Measurements from ENCODE around the gene ANKRD11.
"Not testable (repeated sequence)": the region's sequence is repeated elsewhere in the genome, so short reads cannot be mapped to it uniquely, and the experiment has no call there.

Gene ANKRD11

GRCh38 chr16:89363621-89364393 is 126.6 kb downstream of the ANKRD11 start:
- DNase-seq (ENCODE audit: low read depth): no peak

GRCh38 chr16:89362540-89363223 is 127.7 kb downstream of the ANKRD11 start:
- not testable (repeated sequence) for DNase-seq (ENCODE audit: low read depth)

- no peak for DNase-seq (ENCODE audit: low read depth)
Measured at GRCh38 chr16:89361751-89362539, 128.4 kb downstream of the ANKRD11 start.

- DNase-seq (ENCODE audit: low read depth): peak; percentile 63
Measured at GRCh38 chr16:89360760-89361435, 129.5 kb downstream of the ANKRD11 start.

DNA sequence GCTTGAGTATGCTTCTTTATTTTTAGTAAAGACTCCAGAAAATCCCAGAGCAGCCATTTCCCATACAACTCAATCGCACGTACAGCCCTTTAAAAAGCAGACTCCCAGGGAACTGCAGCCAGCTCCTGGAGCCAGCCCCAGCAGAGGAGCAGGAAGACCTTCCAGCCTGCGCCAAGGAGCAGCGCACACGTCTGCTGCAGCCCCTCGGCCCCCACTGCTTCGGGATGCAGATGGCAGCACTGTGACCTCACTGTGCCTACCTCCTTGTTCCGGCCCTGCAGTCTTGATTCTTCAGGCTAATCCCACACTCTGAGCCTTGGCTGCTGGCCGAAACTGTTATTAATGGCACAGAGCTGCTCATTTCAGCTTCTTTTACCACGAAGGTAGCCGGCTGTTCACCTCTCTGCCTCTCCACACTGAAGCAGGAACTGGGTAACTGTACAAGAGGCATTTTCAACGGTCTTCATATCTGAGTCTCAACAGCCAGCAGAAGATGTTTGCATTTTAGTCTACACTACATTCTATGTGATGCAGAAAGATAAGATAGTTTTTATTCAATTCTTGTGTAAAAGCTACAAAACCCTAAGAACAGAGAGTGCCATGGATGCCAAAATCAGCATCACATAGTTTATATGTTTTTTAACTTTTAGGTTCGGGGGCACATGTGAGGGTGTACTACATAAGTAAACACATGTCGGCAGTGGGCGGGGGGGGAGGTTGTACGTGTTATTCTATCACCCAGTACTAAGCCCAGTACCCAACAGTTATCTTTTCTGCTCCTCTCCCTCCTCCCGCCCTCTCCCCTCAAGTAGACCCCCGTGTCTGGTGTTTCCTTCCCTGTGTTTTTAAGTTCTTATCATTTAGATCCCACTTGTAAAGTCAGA is 130.9 kb downstream of the ANKRD11 start:
- no peak for DNase-seq (ENCODE audit: low read depth)

DNA sequence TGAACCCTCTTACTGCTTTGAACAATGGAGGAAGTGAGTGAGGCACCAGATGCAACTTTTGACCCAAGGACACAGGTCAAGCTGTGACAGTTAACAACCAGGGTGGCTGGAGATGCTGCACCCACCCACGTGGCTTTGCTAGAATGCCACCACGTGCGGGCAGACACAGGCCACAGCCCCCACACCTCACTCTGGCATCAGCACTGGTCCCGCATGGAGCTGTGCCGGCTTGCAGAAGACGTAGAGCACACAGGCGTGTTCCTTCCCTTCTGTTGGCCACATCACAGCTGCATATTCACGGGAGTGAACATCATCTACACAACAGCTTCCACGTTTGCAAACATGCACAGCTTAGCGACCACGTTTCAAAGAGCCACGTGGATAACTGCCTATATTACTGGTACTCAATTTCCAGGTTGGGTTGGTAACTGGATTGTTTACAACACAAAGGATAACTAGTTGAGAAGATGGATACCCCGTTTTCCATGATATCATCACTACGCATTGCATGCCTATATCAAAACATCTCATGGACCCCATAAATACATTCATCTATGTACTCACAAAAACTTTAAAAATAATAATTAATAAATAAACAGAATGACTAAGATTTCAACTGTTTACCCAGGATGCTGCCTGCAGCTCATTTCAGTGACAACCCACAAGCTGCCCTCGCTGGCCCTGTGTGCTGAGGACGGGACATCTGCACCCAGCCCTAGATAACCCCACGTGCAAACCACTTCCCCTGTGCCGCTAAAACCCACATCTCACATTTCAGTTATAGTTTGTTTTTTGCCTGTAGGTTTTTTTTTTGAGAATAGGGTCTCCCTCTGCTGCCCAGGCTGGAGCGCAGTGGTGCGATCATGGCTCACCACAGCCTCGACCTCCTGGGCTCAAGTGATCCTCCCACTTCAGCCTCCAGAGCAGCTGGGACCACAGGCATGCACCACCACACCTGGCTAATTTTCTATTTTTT is 132.0 kb downstream of the ANKRD11 start:
- DNase-seq (ENCODE audit: low read depth): no peak

DNA sequence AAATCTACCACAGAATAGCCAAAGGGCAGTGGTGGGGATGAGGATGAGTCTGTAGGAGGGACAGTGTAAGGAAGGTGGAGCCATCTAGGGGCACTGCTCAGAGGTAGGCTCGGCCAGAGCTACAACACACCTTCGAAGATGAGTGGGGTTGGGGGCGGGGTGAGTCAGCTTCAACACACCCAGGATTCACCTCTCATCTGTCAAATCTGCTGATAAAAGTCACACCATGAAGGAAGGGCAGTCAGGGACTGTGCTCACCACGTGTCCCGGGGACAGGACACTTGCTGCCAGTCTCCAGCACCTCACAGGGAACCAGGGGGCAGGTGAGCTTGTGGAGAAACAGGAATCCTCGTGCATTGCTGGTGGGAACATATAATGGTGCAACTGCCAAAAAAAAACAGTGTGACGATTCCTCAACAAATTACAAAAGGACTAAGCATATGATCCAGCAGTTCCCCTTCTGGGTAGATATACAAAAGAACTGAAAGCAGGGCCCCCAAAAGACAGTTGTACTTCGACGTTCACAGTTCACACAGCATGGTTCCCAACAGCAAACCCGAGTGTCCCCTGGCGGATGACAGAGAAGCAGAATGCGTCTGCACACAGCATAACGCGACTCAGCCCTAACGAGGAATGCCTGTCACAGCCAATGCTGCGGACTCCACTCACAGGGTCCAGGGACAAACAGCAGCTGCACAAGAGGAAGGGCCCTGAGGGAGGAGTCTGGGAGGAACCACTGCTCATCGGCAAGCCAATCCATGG is 133.1 kb downstream of the ANKRD11 start:
- DNase-seq (ENCODE audit: low read depth): peak; percentile 55

DNA sequence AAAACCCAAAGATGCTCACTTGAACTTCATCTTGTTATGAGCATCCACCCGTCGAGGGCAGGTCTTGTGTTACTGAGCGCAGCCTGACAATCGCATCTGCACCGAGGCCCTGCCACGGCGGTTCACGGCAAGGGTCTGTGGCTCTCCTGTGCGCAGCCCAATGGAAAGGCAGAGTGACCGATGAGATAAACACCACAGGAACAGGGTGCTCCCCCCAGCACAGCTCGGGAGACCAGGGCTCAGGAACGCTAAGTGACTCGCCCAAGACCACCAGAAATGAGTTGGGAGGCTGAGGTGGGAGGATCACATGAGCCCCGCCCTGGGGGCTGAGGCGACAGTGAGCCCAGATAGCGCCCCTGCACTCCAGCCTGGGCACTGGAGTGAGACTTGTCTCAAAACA is 134.7 kb downstream of the ANKRD11 start:
- no peak for DNase-seq (ENCODE audit: low read depth)

GRCh38 chr16:89355007-89355406 is 135.4 kb downstream of the ANKRD11 start:
- no peak for DNase-seq (ENCODE audit: low read depth)

DNA sequence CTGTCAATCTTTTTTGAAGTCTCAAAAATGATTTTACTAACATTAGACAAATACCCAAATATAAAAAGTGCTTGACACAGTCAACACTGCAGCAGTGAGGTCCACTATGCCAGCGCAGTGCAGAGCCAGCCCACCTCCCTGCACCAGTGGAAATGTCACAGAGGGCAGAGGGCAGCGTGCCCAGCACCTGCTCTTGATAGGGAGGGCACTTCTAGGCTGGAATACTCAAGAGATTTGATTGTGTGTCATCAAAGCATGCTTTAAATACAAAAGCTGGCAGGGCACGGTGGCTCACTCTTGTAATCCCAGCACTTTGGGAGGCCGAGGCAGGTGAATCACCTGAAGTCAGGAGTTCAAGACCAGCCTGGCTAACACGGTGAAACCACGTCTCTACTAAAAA is 136.0 kb downstream of the ANKRD11 start:
- DNase-seq (ENCODE audit: low read depth): no peak

GRCh38 chr16:89352091-89352681 is 138.2 kb downstream of the ANKRD11 start:
- DNase-seq (ENCODE audit: low read depth): no peak

DNA sequence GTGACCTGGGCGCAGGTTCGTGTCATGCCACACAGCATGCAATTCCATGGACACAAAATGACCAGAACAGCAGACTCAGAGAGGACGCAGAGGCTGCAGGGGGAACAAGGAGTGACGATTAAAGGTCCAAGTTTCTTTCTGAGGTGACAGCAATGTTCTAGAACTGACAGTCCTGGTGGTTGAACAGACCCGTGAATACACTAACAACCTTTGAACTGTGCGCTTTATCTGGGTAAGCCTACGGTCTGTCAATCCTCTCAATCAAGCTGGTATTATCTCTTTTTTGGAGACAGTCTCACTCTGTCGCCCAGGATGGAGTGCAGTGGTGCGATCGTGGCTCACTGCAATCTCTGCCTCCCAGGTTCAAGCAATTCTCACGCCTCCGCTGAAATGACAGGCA is 138.7 kb downstream of the ANKRD11 start:
- no peak for DNase-seq (ENCODE audit: low read depth)

- no peak for DNase-seq (ENCODE audit: low read depth)
Measured at GRCh38 chr16:89350701-89351380, 139.5 kb downstream of the ANKRD11 start.

GRCh38 chr16:89349947-89350633 is 140.3 kb downstream of the ANKRD11 start:
- no peak for DNase-seq (ENCODE audit: low read depth)

DNA sequence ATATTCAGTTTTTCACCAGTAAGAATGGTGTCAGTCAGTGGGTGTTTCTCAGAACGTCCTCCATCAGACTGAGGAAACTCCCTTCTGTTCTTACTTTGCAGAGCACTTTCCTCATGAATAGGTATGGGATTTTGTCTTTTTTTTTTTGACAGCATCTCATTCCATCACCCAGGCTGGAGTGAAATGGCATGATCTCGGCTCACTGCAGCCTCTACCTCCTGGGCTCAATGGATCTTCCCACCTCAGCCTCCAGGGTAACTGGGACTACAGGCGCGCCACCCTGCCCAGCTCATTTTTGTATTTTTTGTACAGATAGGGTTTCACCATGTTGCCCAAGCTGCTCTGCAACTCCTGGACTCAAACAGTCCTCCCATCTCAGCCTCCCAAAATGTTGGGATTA is 142.6 kb downstream of the ANKRD11 start:
- DNase-seq (ENCODE audit: low read depth): no peak

GRCh38 chr16:89346869-89347268 is 143.5 kb downstream of the ANKRD11 start:
- no peak for DNase-seq (ENCODE audit: low read depth)

DNA sequence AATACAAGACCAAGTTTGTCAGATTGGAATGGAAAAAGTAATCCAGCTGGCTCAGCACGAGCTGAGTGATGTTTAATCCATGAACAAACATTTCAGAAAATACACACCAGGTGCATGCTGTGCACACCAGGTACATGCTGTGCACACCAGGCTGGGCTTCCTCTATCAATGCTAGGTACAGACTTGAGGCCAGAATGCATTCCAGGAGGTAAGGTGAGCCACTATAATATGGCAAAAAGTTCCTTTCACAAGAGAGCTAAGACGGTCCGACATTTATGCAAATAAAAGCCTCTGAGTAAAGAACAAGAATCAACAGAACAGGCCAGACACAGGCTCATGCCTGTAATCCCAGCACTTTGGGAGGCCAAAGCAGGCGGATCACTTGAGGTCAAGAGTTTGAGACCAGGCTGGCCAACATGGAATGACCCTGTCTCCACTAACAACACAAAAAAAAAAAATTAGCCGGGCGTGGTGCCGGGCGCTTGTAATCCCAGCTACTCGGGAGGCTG is 144.7 kb downstream of the ANKRD11 start:
- no peak for DNase-seq (ENCODE audit: low read depth)

Measured in stimulated activated CD8-positive, alpha-beta memory T cell treated with anti-CD3 and anti-CD28 coated beads, Interleukin-12 subunit alpha, Interleukin-12 subunit beta, amount 100 ng/mL, for 4 hours (primary cell).